PC-9 (cell line): ENCODE measurements around the gene CRYBA1.

Source experiments
- CTCF ChIP-seq: fragments of 200-600 bp; sonication (generic); conservative IDR thresholded peaks from 2 replicates; pipeline ENCODE4 v1.6.1; 2017; ENCODE audit warnings: mixed run types, antibody characterized with exemption, mild to moderate bottlenecking, moderate library complexity
- EZH2 ChIP-seq: fragments of 200-600 bp; sonication (generic); IDR thresholded peaks from 2 replicates; pipeline ENCODE4 v1.8.0; 2017; ENCODE audit warnings: antibody characterized with exemption, low read depth

GRCh38 chr17:29246628-29247027 lies at the start of gene CRYBA1:
- TF ChIP-seq CTCF (no peak), EZH2 (no peak)
